Omental fat pad (tissue), 4 donors: ENCODE results near the gene ZNF362. TPM values are rescaled to one million over a fixed set of nuclear protein-coding genes. Genes with fewer than 3 reads are reported as not detected.

Source experiments
- ATAC-seq: fragments of 150-250 bp; one replicate; pipeline ENCODE4 v1.9.1; 2016; ENCODE audit warnings: mild to moderate bottlenecking, moderate library complexity; ENCODE audit not compliant: low FRiP score
- DNase-seq: peaks from one replicate; pipeline ENCODE4 v3.0.0-alpha.2; 2019; ENCODE audit warnings: low spot score
- CTCF ChIP-seq, 3 donors: fragments of 450-650 bp; IDR thresholded peaks; one replicate each; pipeline ENCODE4 v1.5.1; 2016 to 2017; ENCODE audit warnings: antibody characterized with exemption in 3 of 3, mild to moderate bottlenecking in 3 of 3, moderate library complexity in 2 of 3
- total RNA-seq, 4 donors: library from RNA; depleted of rRNA; stranded (reverse); fragments of >200 nt; gene quantifications; one replicate each; pipeline ENCODE4 v1.1.0, GENCODE V29; 2016

Gene ZNF362
- total RNA-seq, 4 donors from 2014 or later: 10.4 to 13.9 (median 11.2) TPM

GRCh38 chr1:33314416-33314815 lies 58.1 kb downstream of the ZNF362 start:
- ATAC-seq (no peak), DNase-seq (no peak)
- no peak for TF ChIP-seq CTCF (IDR thresholded peaks at IDR 0.05)

DNA sequence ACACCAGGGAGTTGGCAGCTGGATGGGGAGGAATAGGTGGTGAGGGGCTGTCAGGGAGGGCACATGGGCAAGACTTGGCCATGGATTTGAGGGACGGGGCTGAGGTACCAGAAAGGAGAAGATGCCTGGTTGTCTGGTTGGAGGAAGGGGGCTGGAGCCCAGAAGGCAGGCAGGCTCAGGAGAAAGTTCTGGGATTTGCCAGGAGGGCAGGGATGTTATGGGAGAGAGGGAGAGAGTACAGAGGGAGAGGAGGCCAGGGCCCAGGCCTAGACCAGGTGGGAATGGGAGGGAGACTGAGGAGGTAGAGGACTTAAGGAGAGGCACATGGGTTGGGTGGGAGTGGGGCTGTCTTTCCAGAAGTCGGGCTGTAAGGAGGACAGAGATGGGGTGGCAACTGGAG lies 60.3 kb downstream of the ZNF362 start:
- no peak for TF ChIP-seq CTCF (IDR thresholded peaks at IDR 0.05)
- ATAC-seq (no peak), DNase-seq (no peak)

GRCh38 chr1:33317354-33317753 lies 61.1 kb downstream of the ZNF362 start:
- ATAC-seq: no peak
- no peak for TF ChIP-seq CTCF (IDR thresholded peaks at IDR 0.05)
- DNase-seq: no peak

- TF ChIP-seq CTCF (IDR thresholded peaks at IDR 0.05): no peak
- DNase-seq (no peak), ATAC-seq (no peak)
Observed at GRCh38 chr1:33317946-33318345, 61.7 kb downstream of the ZNF362 start.

DNA sequence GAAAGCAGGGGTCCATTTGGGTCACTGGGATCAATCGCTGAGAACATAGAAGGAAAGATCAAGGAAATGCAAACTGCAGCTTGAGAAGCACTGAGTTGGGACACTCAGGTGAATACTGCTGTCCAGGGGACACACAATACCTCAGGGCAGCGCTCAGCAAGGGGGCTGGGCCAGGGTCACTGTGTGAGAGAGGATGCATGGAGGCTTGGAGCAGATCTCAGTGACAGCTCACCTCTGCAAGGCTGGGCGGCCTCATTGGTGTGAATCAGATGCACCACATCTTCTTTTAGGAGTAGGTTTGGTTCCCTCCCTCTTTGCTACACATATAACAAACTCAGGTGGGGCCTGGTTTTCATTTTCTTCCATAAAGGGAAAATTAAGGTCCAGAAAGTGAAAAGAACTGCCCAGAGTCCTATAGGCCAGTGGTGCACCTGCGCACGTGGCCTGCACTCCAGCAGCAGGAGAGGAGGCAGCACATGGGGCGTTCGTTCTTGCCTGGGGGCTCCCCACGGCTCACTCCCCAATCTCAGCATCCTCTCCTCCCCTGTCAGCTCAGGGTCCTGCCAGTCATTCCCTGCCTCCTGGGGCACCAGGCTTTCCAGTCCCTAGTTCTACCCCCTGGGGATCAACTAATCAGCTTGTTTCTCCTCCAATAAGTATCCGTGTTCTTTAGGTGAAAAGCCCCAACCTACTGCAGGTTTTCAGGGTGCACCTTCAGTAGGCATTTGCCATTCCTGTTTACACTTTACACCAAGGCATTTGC lies 63.1 kb downstream of the ZNF362 start:
- no peak for TF ChIP-seq CTCF (IDR thresholded peaks at IDR 0.05)
- no peak for ATAC-seq
- DNase-seq: no peak

DNA sequence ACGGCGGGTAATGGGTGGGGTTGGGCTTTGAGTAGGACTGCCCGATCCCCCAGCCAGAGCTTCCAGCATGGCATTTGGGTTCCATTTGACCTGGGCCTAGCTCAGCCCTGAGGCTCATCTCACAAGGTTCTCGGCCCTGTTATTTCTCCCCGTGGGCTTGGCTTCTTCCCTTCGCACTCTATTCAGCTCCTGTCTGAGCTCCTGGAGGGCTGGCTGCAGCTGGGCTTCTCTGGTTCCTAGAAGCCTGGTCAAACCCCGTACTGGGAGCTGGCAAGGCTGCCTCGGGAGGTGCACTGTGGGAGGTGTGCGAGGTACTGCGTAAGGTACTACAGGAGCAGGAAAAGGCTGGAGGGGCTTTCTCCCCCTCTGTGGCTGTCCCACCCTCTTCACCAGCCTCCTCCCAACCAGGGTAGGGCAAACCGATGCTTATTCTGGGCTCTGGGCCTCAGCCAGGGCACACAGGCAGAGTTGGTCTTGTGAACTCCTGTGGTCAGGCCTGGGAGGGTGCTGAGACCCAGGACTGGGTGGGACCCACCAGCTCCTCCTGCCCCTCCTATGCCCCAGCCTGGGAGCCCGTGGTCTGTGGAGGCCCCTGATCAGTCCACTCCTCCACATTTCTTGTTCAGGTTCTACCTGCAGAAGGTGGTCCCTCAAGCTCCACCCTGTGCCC lies 63.8 kb downstream of the ZNF362 start:
- DNase-seq (no peak), ATAC-seq (peak; percentile 10)
- TF ChIP-seq CTCF (IDR thresholded peaks at IDR 0.05): no peak
